SK-N-SH (cell line): ENCODE data around the gene PLXNB1. TPM values are rescaled to one million over a fixed set of nuclear protein-coding genes. Genes with fewer than 3 reads are reported as not detected.

Experiments used
- CTCF ChIA-PET: fragments of 300-600, 350-600 bp; formaldehyde crosslinking; extraction: SDS; loops from one replicate; lab custom pipeline; 2021; lab: Yijun Ruan, JAX
- POLR2A ChIA-PET: fragments of 350-600 bp; sonication (Branson Sonifier 250); formaldehyde crosslinking; extraction: SDS; loops from one replicate; lab custom pipeline; 2020; ENCODE audit warnings: antibody characterized with exemption, inconsistent platforms; lab: Yijun Ruan, JAX
- DNase-seq: peaks from one replicate; pipeline ENCODE4 v3.0.0; 2012
- H2AFZ ChIP-seq: fragments of 200-600 bp; sonication (generic); 2 replicates; pipeline ENCODE4 v1.8.1; 2016; ENCODE audit warnings: antibody characterized with exemption, mild to moderate bottlenecking, low read depth
- H3F3A ChIP-seq: fragments of 200-600 bp; sonication (generic); replicated peaks from 2 replicates; pipeline ENCODE3; 2016; ENCODE audit warnings: antibody characterized with exemption, mild to moderate bottlenecking; ENCODE audit not compliant: insufficient read depth
- H3K27ac ChIP-seq, 2 experiments: fragments of 200-500 bp in 1 of 2; fragments of 200-600 bp in 1 of 2; sonication (Bioruptor generic) in 1 of 2; sonication (generic), shearing (Covaris generic) in 1 of 2; 2 replicates each; pipeline versions ENCODE4 v1.5.1 to v1.6.1; 2014 to 2016; ENCODE audit warnings: low read depth in 2 of 2, inconsistent platforms in 1 of 2, low read length in 1 of 2, mild to moderate bottlenecking in 1 of 2, mixed read lengths in 1 of 2
- H3K27me3 ChIP-seq: fragments of 200-600 bp; sonication (generic), shearing (Covaris generic); 2 replicates; pipeline ENCODE4 v1.6.1; 2016; ENCODE audit warnings: mixed run types; ENCODE audit not compliant: insufficient read depth
- H3K36me3 ChIP-seq, 2 experiments: fragments of 200-500 bp in 1 of 2; fragments of 200-600 bp in 1 of 2; sonication (Bioruptor generic) in 1 of 2; sonication (generic) in 1 of 2; replicated peaks in 1 of 2; 2 replicates each; pipeline versions ENCODE3 to v1.5.1; 2014 to 2016; ENCODE audit warnings: low read length in 1 of 2, mild to moderate bottlenecking in 1 of 2; ENCODE audit not compliant: insufficient read depth in 2 of 2, control insufficient read depth in 1 of 2
- H3K4me1 ChIP-seq, 2 experiments: fragments of 200-500 bp in 1 of 2; fragments of 200-600 bp in 1 of 2; sonication (Bioruptor generic) in 1 of 2; sonication (generic), shearing (Covaris generic) in 1 of 2; 2 replicates each; pipeline versions ENCODE4 v1.5.1 to v1.6.1; 2014 to 2016; ENCODE audit warnings: low read depth in 1 of 2, low read length in 1 of 2, mixed run types in 1 of 2; ENCODE audit not compliant: insufficient read depth in 2 of 2, control insufficient read depth in 1 of 2
- H3K4me2 ChIP-seq: fragments of 200-600 bp; sonication (generic), shearing (Covaris generic); 2 replicates; pipeline ENCODE4 v1.6.1; 2017; ENCODE audit warnings: mixed run types
- H3K4me3 ChIP-seq, 2 experiments: fragments of 200-500 bp in 1 of 2; fragments of 200-600 bp in 1 of 2; sonication (Bioruptor generic) in 1 of 2; sonication (generic), shearing (Covaris generic) in 1 of 2; 2 replicates each; pipeline versions ENCODE4 v1.5.1 to v1.8.1; 2014 to 2016; ENCODE audit warnings: low read depth in 2 of 2, inconsistent platforms in 1 of 2, low read length in 1 of 2, mild to moderate bottlenecking in 1 of 2, mixed read lengths in 1 of 2, moderate library complexity in 1 of 2
- H3K79me2 ChIP-seq: fragments of 200-600 bp; sonication (generic); 2 replicates; pipeline ENCODE4 v1.8.1; 2017; ENCODE audit warnings: mild to moderate bottlenecking; ENCODE audit not compliant: insufficient read depth
- H3K9ac ChIP-seq: fragments of 200-600 bp; sonication (generic); 2 replicates; pipeline ENCODE4 v1.6.1; 2017; ENCODE audit warnings: mixed run types
- H3K9me2 ChIP-seq: fragments of 200-600 bp; sonication (generic); 2 replicates; pipeline ENCODE4 v1.6.1; 2017; ENCODE audit warnings: mixed run types
- H3K9me3 ChIP-seq: fragments of 200-600 bp; sonication (generic); 2 replicates; pipeline ENCODE4 v1.6.1; 2017; ENCODE audit warnings: mixed run types, mild to moderate bottlenecking, moderate library complexity
- H4K20me1 ChIP-seq: fragments of 200-600 bp; sonication (generic); 2 replicates; pipeline ENCODE4 v1.6.1; 2017; ENCODE audit warnings: mild to moderate bottlenecking, mixed run types; ENCODE audit not compliant: insufficient read depth
- CHD2 ChIP-seq: fragments of 150-350 bp; IDR thresholded peaks from 2 replicates; pipeline ENCODE4 v1.6.1; 2018; ENCODE audit warnings: low read length; ENCODE audit not compliant: partially characterized antibody
- CTCF ChIP-seq: fragments of 200-600 bp; sonication (generic); IDR thresholded peaks from 2 replicates; pipeline ENCODE4 v1.6.1; 2017; ENCODE audit warnings: antibody characterized with exemption, mild to moderate bottlenecking, moderate library complexity
- EZH2phosphoT487 ChIP-seq: fragments of 200-600 bp; sonication (generic); IDR thresholded peaks from 2 replicates; pipeline ENCODE4 v1.6.1; 2017; ENCODE audit warnings: low read depth, mixed run types, mild to moderate bottlenecking, antibody characterized with exemption, moderate library complexity, borderline replicate concordance
- FOSL2 ChIP-seq: IDR thresholded peaks from 2 replicates; pipeline ENCODE4 v1.4.0; 2012; ENCODE audit warnings: low read depth, mild to moderate bottlenecking, moderate library complexity, borderline replicate concordance
- FOXJ3 ChIP-seq: sonication (generic); formaldehyde crosslinking; IDR thresholded peaks from 2 replicates; pipeline ENCODE4 v1.5.1; 2020; ENCODE audit warnings: mild to moderate bottlenecking, missing genetic modification reagents
- GABPA ChIP-seq: IDR thresholded peaks from 2 replicates; pipeline ENCODE4 v1.4.0; 2012; ENCODE audit warnings: low read depth, mild to moderate bottlenecking
- JUND ChIP-seq: IDR thresholded peaks from 2 replicates; pipeline ENCODE4 v1.4.0; 2012
- MAX ChIP-seq: IDR thresholded peaks from 2 replicates; pipeline ENCODE4 v1.4.0; 2012; ENCODE audit warnings: low read depth
- MEF2A ChIP-seq: IDR thresholded peaks from 2 replicates; pipeline ENCODE4 v1.4.0; 2012; ENCODE audit warnings: low read depth, borderline replicate concordance
- MXI1 ChIP-seq: IDR thresholded peaks from 2 replicates; pipeline ENCODE4 v1.6.1; 2012; ENCODE audit warnings: mild to moderate bottlenecking, low read depth, low read length, improper control_type of control experiment
- NFIC ChIP-seq: IDR thresholded peaks from 2 replicates; pipeline ENCODE4 v1.4.0; 2012; ENCODE audit warnings: borderline replicate concordance
- NRF1 ChIP-seq: IDR thresholded peaks from 2 replicates; pipeline ENCODE4 v1.6.1; 2012; ENCODE audit warnings: low read depth, mild to moderate bottlenecking, low read length
- RCOR1 ChIP-seq: fragments of 150-350 bp; IDR thresholded peaks from 2 replicates; pipeline ENCODE4 v1.6.1; 2017; ENCODE audit warnings: antibody characterized with exemption, low read length
- RFX5 ChIP-seq: IDR thresholded peaks from 2 replicates; pipeline ENCODE4 v1.6.1; 2012; ENCODE audit warnings: mild to moderate bottlenecking, improper control_type of control experiment, low read length
- SIN3A ChIP-seq: IDR thresholded peaks from 2 replicates; pipeline ENCODE4 v1.6.1; 2012; ENCODE audit warnings: low read depth, mild to moderate bottlenecking, low read length, moderate library complexity, borderline replicate concordance
- TAF1 ChIP-seq: IDR thresholded peaks from 2 replicates; pipeline ENCODE4 v1.6.1; 2012; ENCODE audit warnings: low read depth, mild to moderate bottlenecking, low read length, moderate library complexity, borderline replicate concordance
- TCF12 ChIP-seq: IDR thresholded peaks from 2 replicates; pipeline ENCODE4 v1.4.0; 2012
- TEAD4 ChIP-seq: IDR thresholded peaks from 2 replicates; pipeline ENCODE4 v1.4.0; 2012; ENCODE audit warnings: mild to moderate bottlenecking, borderline replicate concordance; ENCODE audit not compliant: insufficient read depth
- USF2 ChIP-seq: fragments of 150-350 bp; IDR thresholded peaks from 2 replicates; pipeline ENCODE4 v1.6.1; 2017; ENCODE audit warnings: antibody characterized with exemption, low read length, low read depth, borderline replicate concordance
- YY1 ChIP-seq: IDR thresholded peaks from 2 replicates; pipeline ENCODE4 v1.4.0; 2012; ENCODE audit warnings: low read depth, mild to moderate bottlenecking
- ZBTB33 ChIP-seq: IDR thresholded peaks from 2 replicates; pipeline ENCODE4 v1.4.0; 2012; ENCODE audit warnings: low read depth, borderline replicate concordance
- WGBS: methylation state at CpG from one replicate; pipeline ENCODE4 v1.1.6; 2017; ENCODE audit warnings: low lambda C conversion rate; 5-methylcytosine and 5-hydroxymethylcytosine counted together
- polyA plus RNA-seq, 3 experiments: library from polyadenylated mRNA; depleted of rRNA; stranded (reverse); fragments of >200 nt; gene quantifications; 2 replicates each; pipeline ENCODE4 v1.2.3, GENCODE V29; 2012

Gene PLXNB1
- polyA plus RNA-seq, 1 of the 3 experiments (the other 2 are of a cell fraction): 39.8 TPM

- TF ChIP-seq ZBTB33 (no peak), MEF2A (no peak), MAX (peak; percentile 81), RCOR1 (peak; percentile 61; the same call in 1 of the 2 replicates), USF2 (peak; percentile 57; the same call in 1 of the 2 replicates), SIN3A (no peak; the same call in 1 of the 2 replicates), MXI1 (peak; percentile 64; the same call in 1 of the 2 replicates), FOSL2 (peak; percentile 42; the same call in 1 of the 2 replicates), FOXJ3 (CRISPR knock-in tag) (peak; percentile 57; the same call in 1 of the 2 replicates)
Observed at GRCh38 chr3:48465531-48466378, 35.9 kb upstream of the PLXNB1 start (continued).

- 27% methylated on average over 6 of the region's 7 CpGs for WGBS
- CTCF ChIA-PET: interaction anchor here (0.5 to 8.2 kb wide), 16 partner anchors 11 to 201 kb away, joined by 3 to 136 read pairs (median 4); partner anchors contain the start of genes ATRIP, PFKFB4 and UCN2
- H3K9me2 ChIP-seq: no peaks in the 10 kb centered on the region
- TF ChIP-seq JUND (no peak), GABPA (no peak), TCF12 (no peak), RFX5 (no peak), NRF1 (no peak), CHD2 (no peak), CTCF (no peak), MEF2A (no peak), YY1 (no peak), EZH2phosphoT487 (no peak), FOSL2 (no peak), NFIC (no peak), ZBTB33 (no peak), TAF1 (no peak), TEAD4 (no peak), USF2 (no peak)
Observed at GRCh38 chr3:48465237-48465530, 35.3 kb upstream of the PLXNB1 start.

More at GRCh38 chr3:48465237-48465530, 35.3 kb upstream of the PLXNB1 start:
- Histone ChIP-seq H3K36me3 (peaks cover 11 to 47% of the 10 kb centered on the region in 2 experiments), H3K27me3 (no peaks in the 10 kb centered on the region), H4K20me1 (no peaks in the 10 kb centered on the region), H3K9me3 (no peaks in the 10 kb centered on the region), H3K4me3 (0 out of 4 replicates have a peak overlapping the region, but pooled peaks of 1 of the 2 experiments have one; percentile 68), H2AFZ (no peak overlapping the region), H3K4me2 (peak overlapping the region; percentile 36; the same call in 1 of the 2 replicates), H3K9ac (peak overlapping the region; percentile 95), H3F3A (peaks cover 22% of the 10 kb centered on the region), H3K27ac (peak overlapping the region; percentile 99 to 100), H3K4me1 (peaks cover 16 to 64% of the 10 kb centered on the region in 2 experiments; a peak in 2 of 4 replicates), H3K79me2 (peaks cover 40% of the 10 kb centered on the region)
- DNase-seq: no peak
- POLR2A ChIA-PET: interaction anchor here (0.7 to 1.3 kb wide), 2 partner anchors 42 to 85 kb away, joined by 3 to 5 read pairs; no protein-coding TSS in a partner anchor
